GM21526 (cell line): Measurements from ENCODE around the gene CDH23.

Experiments used
- ATAC-seq: cut with Tn5 transposase; IDR thresholded peaks from one replicate; pipeline ENCODE4 v1.9.1; 2021; ENCODE audit warnings: moderate library complexity; ENCODE audit not compliant: unreplicated experiment, low FRiP score

CDH23 gene

DNA sequence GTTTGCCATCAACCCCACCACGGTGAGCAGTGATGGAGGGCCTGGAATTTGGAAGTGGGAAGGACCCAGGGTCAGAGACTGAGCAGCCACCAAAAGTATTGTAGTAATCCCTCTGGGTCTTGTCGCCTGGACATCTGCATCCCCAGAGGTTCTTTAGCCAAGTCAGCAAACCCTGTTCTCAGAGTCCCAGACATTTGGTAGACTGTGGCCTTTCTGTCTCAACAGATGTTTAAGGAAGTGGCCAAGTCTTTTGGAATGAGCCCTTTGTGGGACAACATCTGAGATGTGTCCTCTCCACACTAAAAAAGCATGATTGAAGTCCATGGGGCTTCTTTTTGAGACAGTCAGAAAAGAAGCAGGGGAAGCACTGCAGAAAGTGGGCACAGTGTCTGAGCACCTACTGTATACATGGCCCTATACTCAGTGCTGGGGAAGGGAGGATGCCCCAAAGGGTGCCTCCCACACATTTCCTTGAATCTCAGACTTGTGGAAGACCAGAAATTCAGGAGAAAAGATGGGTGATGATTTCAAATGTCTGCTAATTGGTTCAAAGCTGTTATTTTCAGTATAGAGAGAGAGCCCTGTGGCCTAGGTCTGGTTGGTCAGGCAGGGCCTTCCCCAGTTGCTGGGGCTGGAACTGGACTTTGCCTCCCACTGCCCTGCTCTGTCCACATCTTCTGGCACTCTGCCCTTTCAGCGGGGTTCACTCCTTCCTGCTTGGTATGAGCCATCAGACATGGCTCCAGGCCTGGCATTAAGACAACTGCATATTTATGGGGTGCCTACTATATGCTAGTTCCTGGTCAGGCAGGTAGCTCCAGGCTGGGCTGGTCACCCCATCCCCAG lies 403.1 kb downstream of the CDH23 start:
- no peak for ATAC-seq

DNA sequence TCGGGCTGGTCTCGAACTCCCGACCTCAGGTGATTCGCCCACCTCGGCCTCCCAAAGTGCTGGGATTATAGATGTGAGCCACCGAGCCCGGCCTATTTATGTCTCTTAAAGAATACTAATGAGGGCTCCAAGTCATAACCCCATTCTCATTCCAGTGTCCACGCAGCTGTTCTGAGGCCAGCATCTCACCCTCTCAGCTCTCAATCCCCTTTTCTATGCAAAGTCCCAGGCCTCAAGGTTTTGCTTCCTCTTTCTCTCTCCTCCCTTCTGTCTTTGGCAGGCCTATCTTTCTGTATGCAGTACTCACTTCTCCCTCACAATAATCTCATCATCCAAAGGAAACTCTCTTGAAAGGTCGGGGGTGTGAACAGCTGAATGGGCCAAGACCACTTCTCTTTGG lies 404.6 kb downstream of the CDH23 start:
- ATAC-seq: peak; percentile 79

DNA sequence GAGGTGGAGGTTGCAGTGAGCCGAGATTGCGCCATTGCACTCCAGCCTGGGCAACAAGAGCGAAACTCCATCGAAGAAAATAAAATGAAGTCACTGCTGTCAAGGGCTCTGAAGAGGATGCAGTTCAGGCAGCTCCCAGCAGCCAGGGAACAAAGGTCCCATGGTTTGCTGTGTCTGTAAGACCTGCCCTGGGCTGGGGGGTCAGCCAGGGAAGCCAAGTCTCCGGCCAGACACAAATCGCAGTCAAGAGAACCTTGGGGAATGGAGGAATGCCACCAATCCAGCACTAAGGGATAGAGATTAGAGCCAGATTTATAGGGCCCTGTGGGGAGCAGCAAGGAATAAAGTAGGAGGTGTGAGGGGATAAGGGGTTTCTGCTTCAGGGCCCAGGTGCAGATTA lies 405.5 kb downstream of the CDH23 start:
- ATAC-seq: no peak

DNA sequence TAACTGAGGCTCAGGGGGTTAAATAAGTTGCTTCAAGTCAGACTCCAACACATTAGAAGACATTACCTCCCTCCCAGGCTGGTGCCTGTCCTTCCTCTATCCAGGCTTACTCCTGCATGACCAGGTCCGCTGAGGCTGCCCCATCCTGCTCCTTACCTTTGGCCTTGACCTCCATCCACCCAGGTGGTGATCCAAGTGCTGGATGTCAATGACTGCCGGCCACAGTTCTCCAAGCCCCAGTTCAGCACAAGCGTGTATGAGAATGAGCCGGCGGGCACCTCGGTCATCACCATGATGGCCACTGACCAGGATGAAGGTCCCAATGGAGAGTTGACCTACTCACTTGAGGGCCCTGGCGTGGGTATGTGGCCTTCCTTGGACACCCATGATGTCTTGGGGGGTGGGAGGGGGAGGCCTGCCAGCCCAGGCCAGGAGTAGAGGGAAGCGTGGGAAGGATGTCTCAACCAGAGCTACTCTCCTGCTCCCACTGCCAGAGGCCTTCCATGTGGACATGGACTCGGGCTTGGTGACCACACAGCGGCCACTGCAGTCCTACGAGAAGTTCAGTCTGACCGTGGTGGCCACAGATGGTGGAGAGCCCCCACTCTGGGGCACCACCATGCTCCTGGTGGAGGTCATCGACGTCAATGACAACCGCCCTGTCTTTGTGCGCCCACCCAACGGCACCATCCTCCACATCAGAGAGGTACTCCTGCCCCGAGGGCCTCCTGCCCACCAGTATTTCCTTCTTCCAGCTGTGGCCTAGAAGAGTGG lies 406.2 kb downstream of the CDH23 start:
- ATAC-seq: no peak

DNA sequence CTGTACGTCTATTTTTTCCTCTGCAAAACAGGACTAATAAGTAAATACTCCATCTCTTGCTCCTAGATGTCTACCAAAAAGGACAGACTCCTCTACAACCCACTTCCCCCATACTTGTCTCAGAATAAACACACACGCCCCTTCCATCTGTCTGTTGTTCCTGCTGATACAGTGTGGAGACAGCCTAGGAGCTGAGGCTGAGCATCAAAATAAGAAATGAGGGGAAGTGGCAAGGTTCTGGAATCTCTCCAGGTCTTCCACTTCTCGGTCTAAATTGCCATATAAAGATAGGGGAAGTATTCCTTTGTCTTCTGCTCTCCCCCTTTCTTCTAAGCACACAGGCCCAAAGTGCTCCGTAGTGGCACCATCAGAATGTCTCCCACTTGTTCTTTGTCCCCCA lies 407.4 kb downstream of the CDH23 start:
- no peak for ATAC-seq

DNA sequence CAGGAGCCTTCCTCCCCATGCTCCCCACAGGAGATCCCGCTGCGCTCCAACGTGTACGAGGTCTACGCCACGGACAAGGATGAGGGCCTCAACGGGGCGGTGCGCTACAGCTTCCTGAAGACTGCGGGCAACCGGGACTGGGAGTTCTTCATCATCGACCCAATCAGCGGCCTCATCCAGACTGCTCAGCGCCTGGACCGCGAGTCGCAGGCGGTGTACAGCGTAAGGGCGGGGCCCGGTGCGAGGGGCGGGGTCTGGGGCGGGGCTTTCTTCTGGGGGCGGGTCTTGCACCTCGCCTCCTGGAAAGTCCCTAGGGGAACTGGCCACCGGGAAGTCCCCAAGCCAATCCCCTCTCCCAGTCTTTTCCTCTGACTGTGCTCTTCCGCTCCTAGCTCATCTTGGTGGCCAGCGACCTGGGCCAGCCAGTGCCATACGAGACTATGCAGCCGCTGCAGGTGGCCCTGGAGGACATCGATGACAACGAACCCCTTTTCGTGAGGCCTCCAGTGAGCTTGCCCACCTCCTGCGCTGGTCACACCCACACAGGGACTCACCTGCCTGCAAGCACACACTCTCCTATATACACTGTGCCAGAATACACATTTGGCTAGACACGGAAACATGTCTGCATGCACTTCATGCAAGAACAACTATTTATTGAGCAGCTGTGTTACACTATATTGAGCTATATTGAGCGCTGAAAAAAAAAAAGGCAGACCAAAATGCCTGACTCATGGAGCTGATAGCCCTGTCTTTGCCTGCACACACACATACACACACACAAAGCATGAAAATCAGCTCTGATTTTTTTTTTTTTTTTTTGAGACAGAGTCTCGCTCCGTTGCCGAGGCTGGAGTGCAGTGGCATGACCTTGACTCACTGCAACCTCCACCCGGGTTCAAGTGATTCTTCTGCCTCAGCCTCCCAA lies 409.3 kb downstream of the CDH23 start:
- ATAC-seq: no peak

DNA sequence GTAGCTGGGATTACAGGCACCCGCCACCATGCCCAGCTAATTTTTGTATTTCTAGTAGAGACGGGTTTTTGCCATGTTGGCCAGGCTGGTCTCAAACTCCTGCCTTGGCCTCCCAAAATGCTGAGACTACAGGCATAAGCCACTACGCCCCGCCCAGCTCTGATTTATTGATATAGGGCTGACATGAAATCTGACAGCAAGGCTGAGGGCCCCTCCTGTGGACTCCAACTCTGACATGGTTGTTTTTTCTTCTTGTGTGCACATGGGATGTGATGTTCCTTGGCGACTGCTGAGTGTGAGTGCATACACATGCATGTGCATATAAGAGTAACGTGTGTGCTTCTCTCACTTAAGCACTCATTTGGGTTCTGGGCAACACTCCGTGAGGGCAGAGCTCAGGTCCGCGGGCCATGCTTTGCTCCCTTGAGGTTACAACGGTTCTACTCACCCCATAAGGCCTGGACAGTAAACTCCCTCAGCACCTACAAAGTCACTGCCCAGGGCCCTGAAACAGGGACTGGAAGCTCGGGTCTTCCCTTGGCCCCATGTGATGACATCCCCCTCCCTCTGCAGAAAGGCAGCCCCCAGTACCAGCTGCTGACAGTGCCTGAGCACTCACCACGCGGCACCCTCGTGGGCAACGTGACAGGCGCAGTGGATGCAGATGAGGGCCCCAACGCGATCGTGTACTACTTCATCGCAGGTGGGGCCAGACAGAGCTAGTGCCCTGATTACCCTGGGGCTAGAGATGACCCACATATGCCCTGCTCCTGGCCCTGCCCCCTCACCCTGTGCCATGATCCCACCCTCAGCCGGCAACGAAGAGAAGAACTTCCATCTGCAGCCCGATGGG lies 410.2 kb downstream of the CDH23 start:
- no peak for ATAC-seq

DNA sequence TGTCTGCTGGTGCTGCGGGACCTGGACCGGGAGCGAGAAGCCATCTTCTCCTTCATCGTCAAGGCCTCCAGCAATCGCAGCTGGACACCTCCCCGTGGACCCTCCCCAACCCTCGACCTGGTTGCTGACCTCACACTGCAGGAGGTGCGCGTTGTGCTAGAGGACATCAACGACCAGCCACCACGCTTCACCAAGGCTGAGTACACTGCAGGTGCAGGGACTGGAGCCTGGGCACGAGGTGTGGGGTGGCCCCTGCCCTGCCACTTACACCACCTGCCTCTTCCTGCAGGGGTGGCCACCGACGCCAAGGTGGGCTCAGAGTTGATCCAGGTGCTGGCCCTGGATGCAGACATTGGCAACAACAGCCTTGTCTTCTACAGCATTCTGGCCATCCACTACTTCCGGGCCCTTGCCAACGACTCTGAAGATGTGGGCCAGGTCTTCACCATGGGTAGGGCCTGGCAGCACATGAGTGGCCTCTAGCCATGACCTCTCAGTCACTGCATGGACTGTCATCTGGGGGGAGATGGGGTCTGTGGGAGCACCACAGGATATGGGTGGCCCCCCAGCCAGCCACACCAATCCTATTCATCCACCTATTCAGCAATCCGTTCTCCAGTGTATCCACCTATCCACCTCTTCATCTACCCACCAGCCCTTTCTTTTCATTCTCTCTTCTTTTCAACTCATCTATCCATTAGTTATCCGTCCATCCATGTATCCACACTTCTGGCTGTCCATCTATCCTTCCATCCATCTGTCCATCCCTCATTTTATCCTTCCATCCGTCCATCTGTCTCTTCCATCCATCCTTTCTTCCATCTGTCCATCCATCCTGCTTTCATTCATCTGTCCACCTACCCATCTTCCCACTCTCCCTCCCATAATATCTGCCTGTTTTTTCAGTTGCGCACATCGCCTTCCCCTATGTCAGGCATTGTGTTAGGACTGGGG lies 411.1 kb downstream of the CDH23 start:
- no peak for ATAC-seq

DNA sequence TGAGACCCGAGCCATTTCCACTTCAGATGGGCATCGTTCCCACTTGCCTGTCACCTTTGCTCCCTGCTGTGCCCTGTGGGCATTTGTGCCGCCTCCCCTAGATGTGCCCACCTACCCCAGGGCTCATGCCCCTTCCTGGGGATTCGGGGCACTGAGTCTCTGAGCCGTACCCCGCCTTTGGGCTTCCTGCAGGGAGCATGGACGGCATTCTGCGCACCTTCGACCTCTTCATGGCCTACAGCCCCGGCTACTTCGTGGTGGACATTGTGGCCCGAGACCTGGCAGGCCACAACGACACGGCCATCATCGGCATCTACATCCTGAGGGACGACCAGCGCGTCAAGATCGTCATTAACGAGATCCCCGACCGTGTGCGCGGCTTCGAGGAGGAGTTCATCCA lies 412.9 kb downstream of the CDH23 start:
- ATAC-seq: no peak

DNA sequence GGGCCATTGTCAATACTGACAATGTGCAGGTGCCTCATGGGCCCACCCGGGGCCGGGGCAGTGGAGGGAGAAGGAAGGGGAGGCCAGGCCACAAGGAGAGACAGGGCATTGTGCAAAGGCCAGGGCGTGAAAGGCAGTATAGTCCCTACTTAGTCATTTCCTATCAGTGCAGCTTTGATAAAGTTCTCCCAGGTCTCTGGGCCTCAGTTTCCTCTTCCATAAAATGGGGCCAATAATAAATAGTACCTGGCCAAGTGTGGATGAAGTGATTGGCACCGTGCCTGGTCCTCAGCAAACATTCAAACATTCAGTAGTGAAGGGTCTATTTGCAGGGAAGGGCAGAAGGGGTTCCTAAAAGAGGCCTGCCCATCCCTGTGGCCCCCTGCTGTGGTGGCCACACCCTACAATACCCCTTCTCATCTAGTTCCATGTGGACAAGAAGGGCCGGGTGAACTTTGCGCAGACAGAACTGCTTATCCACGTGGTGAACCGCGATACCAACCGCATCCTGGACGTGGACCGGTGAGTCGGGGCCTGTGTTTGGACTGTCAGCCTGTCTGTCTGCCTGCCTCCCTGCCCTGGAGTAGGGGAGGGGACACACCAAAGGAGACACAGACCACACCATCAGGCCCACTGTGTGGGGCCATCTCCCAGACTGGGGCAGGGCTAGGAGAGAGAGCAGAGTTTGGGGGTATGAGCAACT lies 413.5 kb downstream of the CDH23 start:
- no peak for ATAC-seq

DNA sequence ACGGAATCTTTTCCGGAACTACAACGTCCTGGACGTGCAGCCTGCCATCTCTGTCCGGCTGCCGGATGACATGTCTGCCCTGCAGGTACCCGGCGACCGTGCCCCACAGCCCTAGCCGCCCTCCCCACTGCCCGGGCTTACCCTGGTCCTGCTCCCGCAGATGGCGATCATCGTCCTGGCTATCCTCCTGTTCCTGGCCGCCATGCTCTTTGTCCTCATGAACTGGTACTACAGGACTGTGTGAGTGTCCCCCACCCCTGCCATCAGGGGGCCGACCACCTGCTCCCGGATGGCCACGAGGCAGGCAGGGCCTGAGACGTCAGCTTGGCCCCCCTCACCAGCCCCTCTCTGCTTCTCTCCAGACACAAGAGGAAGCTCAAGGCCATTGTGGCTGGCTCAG lies 414.6 kb downstream of the CDH23 start:
- no peak for ATAC-seq

DNA sequence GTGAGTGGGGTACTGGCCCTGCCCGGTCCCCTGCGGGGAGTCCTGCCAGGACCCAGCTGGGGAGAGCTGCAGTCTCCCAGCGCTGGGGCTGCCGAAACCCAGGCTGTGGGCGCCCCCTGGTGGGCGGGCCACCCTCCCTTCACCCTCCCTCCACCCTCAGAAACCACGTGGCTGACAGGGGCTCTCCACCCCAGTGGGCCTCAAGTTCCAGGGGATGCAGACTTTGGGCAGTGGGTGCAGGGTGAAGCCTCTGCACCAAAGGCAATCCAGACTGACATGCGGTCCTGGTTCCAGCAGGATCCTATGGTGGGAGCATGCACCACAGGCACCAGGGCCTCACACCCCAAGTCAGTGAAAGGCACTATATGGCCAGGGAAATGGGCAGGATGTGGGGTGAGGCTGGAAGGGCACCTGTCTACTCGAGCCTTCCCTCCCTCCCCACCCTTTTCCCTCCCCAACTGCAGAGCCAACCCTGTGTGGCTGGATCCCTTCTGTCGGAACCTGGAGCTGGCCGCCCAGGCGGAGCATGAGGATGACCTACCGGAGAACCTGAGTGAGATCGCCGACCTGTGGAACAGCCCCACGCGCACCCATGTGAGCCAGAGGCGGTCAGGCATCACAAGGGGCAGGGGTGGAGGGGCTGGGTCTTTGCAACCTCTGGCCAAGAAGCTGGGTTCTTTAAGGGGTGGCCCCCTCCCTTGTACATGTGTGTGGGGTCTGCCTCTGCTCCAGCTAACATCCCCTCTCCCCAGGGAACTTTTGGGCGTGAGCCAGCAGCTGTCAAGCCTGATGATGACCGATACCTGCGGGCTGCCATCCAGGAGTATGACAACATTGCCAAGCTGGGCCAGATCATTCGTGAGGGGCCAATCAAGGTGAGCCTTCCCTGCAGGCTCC lies 415.5 kb downstream of the CDH23 start:
- ATAC-seq: no peak

DNA sequence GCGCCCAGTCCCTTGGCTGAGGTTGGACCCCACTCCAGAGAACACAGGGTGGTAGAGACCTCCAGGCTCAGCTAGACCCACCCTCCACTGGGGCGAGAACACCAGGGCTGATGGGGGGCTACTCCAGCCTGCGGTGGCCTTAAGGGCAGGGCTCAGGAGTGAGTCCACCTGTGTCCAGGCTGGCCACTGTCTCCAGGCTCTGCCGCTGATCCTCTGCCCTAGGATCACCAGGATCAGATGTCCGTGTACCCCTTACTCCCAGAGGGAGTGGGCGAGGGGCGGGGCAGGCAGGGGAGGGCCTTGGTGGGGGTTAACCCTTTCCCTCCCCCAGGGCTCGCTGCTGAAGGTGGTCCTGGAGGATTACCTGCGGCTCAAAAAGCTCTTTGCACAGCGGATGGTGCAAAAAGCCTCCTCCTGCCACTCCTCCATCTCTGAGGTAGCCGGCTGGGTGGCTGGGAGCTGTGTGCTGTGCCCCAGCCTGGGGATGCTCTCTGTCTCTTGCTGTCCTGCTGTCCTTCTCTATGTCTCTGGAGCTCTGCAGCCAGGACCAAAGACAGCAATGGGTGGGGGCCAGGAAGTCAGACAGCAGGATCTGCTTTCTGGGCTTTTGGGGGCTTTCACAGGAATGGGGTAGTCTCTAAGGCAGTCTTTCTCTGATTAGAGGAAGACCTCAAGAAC lies 416.3 kb downstream of the CDH23 start:
- no peak for ATAC-seq

DNA sequence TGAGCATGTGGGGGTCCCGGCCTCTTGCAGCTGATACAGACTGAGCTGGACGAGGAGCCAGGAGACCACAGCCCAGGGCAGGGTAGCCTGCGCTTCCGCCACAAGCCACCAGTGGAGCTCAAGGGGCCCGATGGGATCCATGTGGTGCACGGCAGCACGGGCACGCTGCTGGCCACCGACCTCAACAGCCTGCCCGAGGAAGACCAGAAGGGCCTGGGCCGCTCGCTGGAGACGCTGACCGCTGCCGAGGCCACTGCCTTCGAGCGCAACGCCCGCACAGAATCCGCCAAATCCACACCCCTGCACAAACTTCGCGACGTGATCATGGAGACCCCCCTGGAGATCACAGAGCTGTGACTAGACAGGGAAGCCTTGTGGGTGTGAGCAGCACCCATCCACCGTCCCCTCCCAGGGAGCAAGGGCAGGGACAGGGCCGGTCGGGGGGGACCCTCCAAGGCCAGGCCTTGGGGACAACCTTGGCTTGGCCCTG lies 418.2 kb downstream of the CDH23 start:
- ATAC-seq: no peak

DNA sequence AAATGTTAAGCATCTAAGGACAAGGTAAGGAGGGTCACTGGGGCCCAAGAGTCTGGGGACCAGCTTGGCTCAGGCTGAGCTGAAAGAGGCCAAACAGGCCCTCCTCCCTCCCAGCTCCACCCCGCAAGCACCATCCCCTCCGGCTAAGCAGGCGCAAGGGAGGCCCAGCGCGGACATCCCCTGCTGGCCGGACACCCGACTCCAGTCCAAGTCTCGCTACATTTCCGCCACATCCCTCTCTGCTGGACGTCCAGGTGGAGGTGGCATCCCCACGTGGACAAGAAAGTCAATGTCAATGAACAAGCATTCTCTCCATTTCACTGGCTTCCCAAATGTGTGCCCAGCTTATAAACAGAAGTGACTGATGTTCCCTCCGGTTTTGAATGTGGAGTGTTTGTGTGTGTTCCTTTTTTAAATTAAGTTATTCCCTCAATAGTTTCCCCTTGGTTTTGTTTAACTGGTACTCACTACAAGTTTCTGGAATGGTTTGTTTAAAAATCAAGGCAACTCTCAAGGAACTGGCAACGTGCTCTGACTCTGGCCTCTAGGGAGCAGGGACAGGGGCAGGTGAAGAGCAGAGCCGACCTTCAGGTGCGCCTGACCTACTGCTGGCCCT lies 418.9 kb downstream of the CDH23 start:
- no peak for ATAC-seq

DNA sequence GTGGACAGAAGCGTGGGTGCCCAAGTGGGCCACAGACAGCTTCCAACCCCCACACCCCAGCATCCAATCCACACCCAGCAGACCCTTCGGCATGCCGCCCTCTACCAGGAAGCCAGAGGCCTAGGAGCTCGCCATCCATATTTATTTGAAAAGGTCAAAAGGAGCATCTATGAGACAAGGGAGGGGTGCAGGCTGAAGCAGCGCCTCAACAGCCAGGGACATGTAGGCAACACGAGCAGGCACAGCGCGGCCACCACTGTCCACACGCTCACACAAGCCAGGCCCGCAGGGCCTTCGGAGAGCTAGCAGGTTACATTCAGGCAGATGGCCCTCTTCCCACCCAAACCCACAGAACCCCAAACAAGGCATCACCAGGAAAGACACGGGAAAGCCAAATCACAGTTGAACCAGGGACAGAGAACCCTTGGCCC lies 419.7 kb downstream of the CDH23 start:
- no peak for ATAC-seq
